ENCODE measurements around the gene RAB30. TPM values are rescaled to one million over a fixed set of nuclear protein-coding genes. Genes with fewer than 3 reads are reported as not detected.

RAB30 gene
- total RNA-seq, 4 donors from 2014 or later, result 3.4 to 54.8 (median 11.5) TPM

DNA sequence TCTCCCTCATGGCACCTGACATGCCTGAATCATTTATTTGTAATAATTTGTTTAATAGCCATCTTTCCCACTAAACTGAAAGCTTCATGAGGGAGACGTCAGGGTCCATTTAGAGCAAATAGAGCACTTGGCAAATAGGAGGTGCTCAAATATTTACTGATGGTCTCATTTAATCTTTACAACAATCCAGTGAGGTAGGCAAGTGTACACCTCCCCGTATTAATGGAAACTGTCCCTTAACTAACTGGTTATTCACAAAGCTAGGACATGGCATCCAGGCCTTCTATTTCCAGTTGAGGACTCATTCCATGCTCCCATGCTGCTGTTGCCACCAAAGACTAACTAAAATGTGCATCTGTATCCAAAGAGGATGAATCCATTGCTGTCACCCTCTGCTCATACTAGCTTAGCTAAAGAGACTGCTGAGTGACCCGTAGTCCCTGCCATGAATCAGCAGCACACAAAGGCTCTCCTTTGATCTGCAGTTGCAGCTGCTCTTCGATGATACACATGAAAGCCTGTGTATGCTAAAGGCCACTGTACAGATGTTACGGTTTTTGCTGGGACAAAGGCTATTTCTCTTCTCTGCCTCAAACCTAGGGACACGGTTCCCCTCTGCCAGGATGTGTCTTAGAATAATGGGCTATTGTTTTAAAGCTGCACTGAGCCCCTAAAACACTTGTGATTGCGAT lies 82.6 kb downstream of the RAB30 start:
- H3K9me3 ChIP-seq, result no peaks in the 10 kb centered on the region
- no peak overlapping the region for H3K4me3 ChIP-seq
- H3K27ac ChIP-seq, result no peak overlapping the region
- no peak for TF ChIP-seq POLR2A (IDR thresholded peaks at IDR 0.05)
- TF ChIP-seq, protein P1, sequence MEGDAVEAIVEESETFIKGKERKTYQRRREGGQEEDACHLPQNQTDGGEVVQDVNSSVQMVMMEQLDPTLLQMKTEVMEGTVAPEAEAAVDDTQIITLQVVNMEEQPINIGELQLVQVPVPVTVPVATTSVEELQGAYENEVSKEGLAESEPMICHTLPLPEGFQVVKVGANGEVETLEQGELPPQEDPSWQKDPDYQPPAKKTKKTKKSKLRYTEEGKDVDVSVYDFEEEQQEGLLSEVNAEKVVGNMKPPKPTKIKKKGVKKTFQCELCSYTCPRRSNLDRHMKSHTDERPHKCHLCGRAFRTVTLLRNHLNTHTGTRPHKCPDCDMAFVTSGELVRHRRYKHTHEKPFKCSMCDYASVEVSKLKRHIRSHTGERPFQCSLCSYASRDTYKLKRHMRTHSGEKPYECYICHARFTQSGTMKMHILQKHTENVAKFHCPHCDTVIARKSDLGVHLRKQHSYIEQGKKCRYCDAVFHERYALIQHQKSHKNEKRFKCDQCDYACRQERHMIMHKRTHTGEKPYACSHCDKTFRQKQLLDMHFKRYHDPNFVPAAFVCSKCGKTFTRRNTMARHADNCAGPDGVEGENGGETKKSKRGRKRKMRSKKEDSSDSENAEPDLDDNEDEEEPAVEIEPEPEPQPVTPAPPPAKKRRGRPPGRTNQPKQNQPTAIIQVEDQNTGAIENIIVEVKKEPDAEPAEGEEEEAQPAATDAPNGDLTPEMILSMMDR (IDR thresholded peaks at IDR 0.05), result no peak
- no peaks in the 10 kb centered on the region for H3K27me3 ChIP-seq
- H3K4me1 ChIP-seq, result peaks cover 0 to 5% (median 0%) of the 10 kb centered on the region in 4 donors
- peaks cover 0 to 3% (median 0%) of the 10 kb centered on the region in 3 donors for H3K36me3 ChIP-seq
- DNase-seq, result no peak

DNA sequence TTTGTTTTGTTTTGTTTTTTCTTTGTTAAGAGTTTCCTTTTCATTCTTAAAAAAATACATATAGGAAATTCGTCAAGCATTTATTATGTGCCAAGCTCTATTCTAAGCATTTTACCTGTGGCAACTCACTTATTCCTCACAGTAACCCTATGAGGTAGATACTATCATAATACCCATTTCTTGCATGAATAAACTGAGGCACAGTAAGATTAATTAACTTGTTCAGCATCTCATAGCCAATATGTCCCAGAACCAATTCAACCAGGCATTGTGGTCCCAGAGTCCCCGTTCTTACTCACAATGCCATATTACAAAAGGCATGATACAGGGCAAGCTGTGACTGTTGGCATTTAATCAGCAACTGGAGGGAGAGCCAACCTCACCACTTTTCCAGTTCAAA lies 83.7 kb downstream of the RAB30 start:
- Histone ChIP-seq H3K4me3 (no peak overlapping the region), H3K4me1 (peaks cover 0 to 5% (median 0%) of the 10 kb centered on the region in 4 donors), H3K27ac (no peak overlapping the region), H3K9me3 (no peaks in the 10 kb centered on the region), H3K27me3 (no peaks in the 10 kb centered on the region), H3K36me3 (peaks cover 0 to 5% (median 0%) of the 10 kb centered on the region in 3 donors)
- no peak for TF ChIP-seq POLR2A (IDR thresholded peaks at IDR 0.05)
- TF ChIP-seq, protein P1 (IDR thresholded peaks at IDR 0.05), result no peak
- DNase-seq, result no peak

DNA sequence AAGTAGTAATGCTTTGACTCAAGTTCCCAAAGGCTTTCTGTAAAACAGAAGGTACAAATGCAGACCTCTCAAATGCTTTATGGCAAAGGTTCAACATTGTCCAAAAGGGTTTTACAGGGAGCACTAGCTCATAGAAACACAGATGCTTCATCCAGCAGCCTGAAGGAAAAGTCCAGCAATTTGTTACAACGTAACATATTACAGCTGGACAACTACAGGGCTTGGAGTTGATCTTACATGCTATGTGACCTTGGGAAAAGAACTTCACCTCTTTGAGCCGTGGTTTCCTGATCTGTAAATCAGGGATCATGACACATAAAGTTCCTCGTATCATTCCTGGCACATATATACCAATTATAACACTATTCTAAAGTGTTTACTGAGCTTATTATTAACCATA lies 85.3 kb downstream of the RAB30 start:
- H3K4me3 ChIP-seq, result no peak overlapping the region
- no peak for TF ChIP-seq POLR2A (IDR thresholded peaks at IDR 0.05)
- TF ChIP-seq, protein P1 (IDR thresholded peaks at IDR 0.05), result no peak
- no peaks in the 10 kb centered on the region for H3K27me3 ChIP-seq
- H3K4me1 ChIP-seq, result peaks cover 0 to 5% (median 0%) of the 10 kb centered on the region in 4 donors
- H3K9me3 ChIP-seq, result no peaks in the 10 kb centered on the region
- peaks cover 0 to 11% (median 0%) of the 10 kb centered on the region in 3 donors for H3K36me3 ChIP-seq
- no peak for DNase-seq
- H3K27ac ChIP-seq, result no peak overlapping the region

DNA sequence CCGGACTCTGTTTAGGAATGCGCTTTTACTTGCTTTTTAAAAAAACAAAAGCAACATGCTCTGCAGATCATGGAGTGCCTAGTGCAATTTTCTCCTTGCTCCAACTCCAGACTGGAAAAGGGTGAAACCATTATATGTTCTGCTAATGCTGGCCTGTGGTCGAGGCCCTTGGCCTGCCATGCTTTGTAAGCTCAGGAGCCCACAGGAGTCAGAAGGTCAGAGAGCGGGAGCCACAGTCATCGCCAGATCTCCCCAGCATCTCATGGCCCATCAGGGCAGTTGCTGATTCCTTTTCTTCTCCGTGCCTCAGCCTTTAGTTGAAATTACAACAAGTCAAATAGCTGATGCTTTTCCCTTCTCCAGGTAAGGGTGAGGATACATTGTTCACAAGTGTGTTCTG lies 89.8 kb downstream of the RAB30 start:
- peaks cover 0 to 5% (median 0%) of the 10 kb centered on the region in 4 donors for H3K4me1 ChIP-seq
- H3K4me3 ChIP-seq, result no peak overlapping the region
- H3K36me3 ChIP-seq, result peaks cover 0 to 12% (median 0%) of the 10 kb centered on the region in 3 donors

DNA sequence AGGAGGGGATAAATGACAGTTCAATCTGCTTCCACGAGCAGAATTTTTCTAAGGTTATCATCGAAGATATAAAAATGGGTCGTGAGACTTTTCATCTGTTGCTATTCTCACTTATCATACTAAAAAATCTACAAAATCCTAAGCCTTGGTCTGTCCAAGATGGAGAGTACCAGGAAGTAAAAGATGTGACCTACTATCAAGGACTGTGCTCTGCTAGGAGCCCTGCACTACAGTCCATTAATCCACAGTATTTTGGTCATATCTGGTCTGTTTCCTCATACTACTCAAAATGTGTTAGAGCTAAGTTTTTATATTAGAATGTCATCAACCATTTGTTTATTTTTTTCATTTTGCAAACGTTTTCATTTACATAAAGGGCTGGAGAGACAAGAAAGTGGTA lies 90.8 kb downstream of the RAB30 start:
- H3K27ac ChIP-seq, result no peak overlapping the region
- no peaks in the 10 kb centered on the region for H3K4me1 ChIP-seq
- no peak for TF ChIP-seq POLR2A (IDR thresholded peaks at IDR 0.05)
- TF ChIP-seq, protein P1 (IDR thresholded peaks at IDR 0.05), result no peak
- H3K27me3 ChIP-seq, result no peaks in the 10 kb centered on the region
- peaks cover 0 to 12% (median 0%) of the 10 kb centered on the region in 3 donors for H3K36me3 ChIP-seq
- no peaks in the 10 kb centered on the region for H3K9me3 ChIP-seq
- no peak overlapping the region for H3K4me3 ChIP-seq
- no peak for DNase-seq

More for the DNA sequence above, 89.8 kb downstream of the RAB30 start:
- Histone ChIP-seq H3K27me3 (no peaks in the 10 kb centered on the region), H3K9me3 (no peaks in the 10 kb centered on the region), H3K27ac (no peak overlapping the region)
- TF ChIP-seq, protein P1 (IDR thresholded peaks at IDR 0.05), result no peak
- no peak for TF ChIP-seq POLR2A (IDR thresholded peaks at IDR 0.05)
- DNase-seq, result no peak
